Panc1 (cell line): ENCODE data around the gene MCTP1. TPM values are rescaled to one million over a fixed set of nuclear protein-coding genes. Genes with fewer than 3 reads are reported as not detected.

Source experiments
- ATAC-seq: fragments of 200-7000 bp; cut with Tn5 transposase; 2 replicates; pipeline ENCODE4 v1.9.1; 2020; ENCODE audit warnings: mild to moderate bottlenecking, moderate library complexity
- BruUV-seq: library from RNA; stranded (reverse); fragments of 400-500 nt; replicated peaks from 2 replicates; lab custom pipeline; 2021; lab: Mats Ljungman, UMichigan
- CTCF ChIA-PET: fragments of 300-600 bp; sonication (Branson Sonifier 250); formaldehyde crosslinking; loops from one replicate; lab custom pipeline; 2022; ENCODE audit warnings: antibody characterized with exemption; lab: Charles Lee
- POLR2A ChIA-PET: fragments of 300-600 bp; sonication (Branson Sonifier 250); formaldehyde crosslinking; loops from one replicate; lab custom pipeline; 2022; ENCODE audit warnings: antibody characterized with exemption; lab: Charles Lee
- DNase-seq: peaks from one replicate; pipeline ENCODE4 v3.0.0-alpha.2; 2010; ENCODE audit warnings: low read depth, low spot score
- H3K27ac ChIP-seq: 2 replicates; pipeline ENCODE4 v1.5.1; 2011; ENCODE audit warnings: mild to moderate bottlenecking, low read length, inconsistent platforms
- H3K27me3 ChIP-seq: fragments of 200-500 bp; sonication (Bioruptor generic); 2 replicates; pipeline ENCODE4 v1.6.0; 2014; ENCODE audit warnings: low read length, inconsistent platforms; ENCODE audit not compliant: control insufficient read depth, insufficient read depth
- H3K36me3 ChIP-seq: fragments of 200-500 bp; sonication (Bioruptor generic); 2 replicates; pipeline ENCODE4 v1.5.1; 2014; ENCODE audit warnings: inconsistent platforms, mild to moderate bottlenecking, low read length, moderate library complexity; ENCODE audit not compliant: control insufficient read depth, insufficient read depth
- H3K4me1 ChIP-seq: 2 replicates; pipeline ENCODE4 v1.5.1; 2011; ENCODE audit warnings: inconsistent platforms, mild to moderate bottlenecking, low read length, moderate library complexity; ENCODE audit not compliant: control insufficient read depth, insufficient read depth
- H3K4me3 ChIP-seq, 2 experiments: 2 replicates each; pipeline ENCODE4 v1.5.1; 2011 to 2012; ENCODE audit warnings: low read depth in 2 of 2, low read length in 2 of 2, mild to moderate bottlenecking in 2 of 2, inconsistent platforms in 1 of 2, moderate library complexity in 1 of 2
- H3K9me3 ChIP-seq: fragments of 200-500 bp; sonication (Bioruptor generic); 2 replicates; pipeline ENCODE4 v1.5.1; 2014; ENCODE audit warnings: low read depth, mild to moderate bottlenecking, inconsistent platforms, low read length, moderate library complexity; ENCODE audit not compliant: control insufficient read depth, insufficient read depth
- CTCF ChIP-seq: fragments of 450-650 bp; IDR thresholded peaks from 2 replicates; pipeline ENCODE4 v1.5.1; 2017; ENCODE audit warnings: mild to moderate bottlenecking
- POLR2AphosphoS5 ChIP-seq: IDR thresholded peaks from 2 replicates; pipeline ENCODE4 v1.6.1; 2012; ENCODE audit warnings: mild to moderate bottlenecking, low read depth, low read length, moderate library complexity
- REST ChIP-seq, 2 experiments: IDR thresholded peaks; 2 replicates each; pipeline ENCODE4 v1.6.1; 2011 to 2012; ENCODE audit warnings: low read depth in 2 of 2, control low read depth in 1 of 2, low read length in 1 of 2, mild to moderate bottlenecking in 1 of 2, moderate library complexity in 1 of 2; ENCODE audit not compliant: insufficient read depth in 1 of 2
- SIN3A ChIP-seq: IDR thresholded peaks from 2 replicates; pipeline ENCODE4 v1.6.1; 2012; ENCODE audit warnings: low read depth, mild to moderate bottlenecking, low read length, moderate library complexity, borderline replicate concordance; ENCODE audit not compliant: insufficient read depth
- TCF7L2 ChIP-seq: IDR thresholded peaks from 2 replicates; pipeline ENCODE4 v1.6.1; 2011; ENCODE audit warnings: mild to moderate bottlenecking, low read depth, low read length, inconsistent platforms
- in situ Hi-C: cut with HindIII; loops from 2 replicates; pipeline ENCODE4 v1.10.0; 2016; ENCODE audit warnings: low sequenced_read_pairs, low pct_unique_long_range_greater_than_20kb
- intact Hi-C: fragments of 100-400 bp; cut with micrococcal nuclease; formaldehyde crosslinking; loops from one replicate; pipeline ENCODE4 v1.10.0; 2022; ENCODE audit not compliant: unreplicated experiment
- total RNA-seq: library from RNA; stranded (reverse); gene quantifications from one replicate; pipeline ENCODE4 v1.2.1, GENCODE V29; 2021; ENCODE audit not compliant: unreplicated experiment

The MCTP1 gene
- total RNA-seq, 1 experiment from 2014 or later: 39.8 TPM

- Histone ChIP-seq H3K27me3 (no peaks in the 10 kb centered on the region), H3K4me3 (no peak overlapping the region), H3K36me3 (no peaks in the 10 kb centered on the region), H3K27ac (no peak overlapping the region), H3K4me1 (no peaks in the 10 kb centered on the region), H3K9me3 (no peaks in the 10 kb centered on the region)
- ATAC-seq: no peak
- intact Hi-C loops (no loop called here), in situ Hi-C loops (no loop called here)
- DNase-seq: no peak
- TF ChIP-seq TCF7L2 (no peak), POLR2AphosphoS5 (no peak), CTCF (no peak), SIN3A (no peak), REST (IDR thresholded peaks at IDR 0.05; ENCODE audit: insufficient read depth in 1 of 2, low read depth in 2 of 2, low read length in 1 of 2) (no peak)
- BruUV-seq: no TSS peak
- CTCF ChIA-PET: interaction anchor here (0.6 kb wide), 1 partner anchor 564 kb away, joined by 4 read pairs; no protein-coding TSS in a partner anchor
- POLR2A ChIA-PET: no interaction called here
These were observed 523.8 kb downstream of the MCTP1 start for GRCh38 chr5:94761055-94761454.

- in situ Hi-C loops: no loop called here
- intact Hi-C loops: no loop called here
- Histone ChIP-seq H3K27me3 (no peaks in the 10 kb centered on the region), H3K36me3 (no peaks in the 10 kb centered on the region), H3K4me3 (no peak overlapping the region), H3K9me3 (no peaks in the 10 kb centered on the region), H3K4me1 (no peaks in the 10 kb centered on the region), H3K27ac (no peak overlapping the region)
- DNase-seq (no peak), ATAC-seq (no peak)
- no TSS peak for BruUV-seq
- TF ChIP-seq POLR2AphosphoS5 (no peak), CTCF (no peak), REST (IDR thresholded peaks at IDR 0.05; ENCODE audit: insufficient read depth in 1 of 2, low read depth in 2 of 2, low read length in 1 of 2) (no peak), TCF7L2 (no peak), SIN3A (no peak)
- ChIA-PET CTCF (interaction anchor here (0.5 to 0.6 kb wide), 2 partner anchors 10 to 87 kb away, joined by 4 to 9 read pairs; no protein-coding TSS in a partner anchor), POLR2A (no interaction called here)
These were observed 524.9 kb downstream of the MCTP1 start for GRCh38 chr5:94759961-94760360.
